ENCODE measurements around the gene LMO7. TPM values are rescaled to one million over a fixed set of nuclear protein-coding genes. Genes with fewer than 3 reads are reported as not detected.

LMO7 gene
- total RNA-seq, 1 donor from 2014 or later, result 102 TPM

GRCh38 chr13:75889427-75889826 is 253.3 kb downstream of the LMO7 start:
- DNase-seq (ENCODE audit: low read depth), result no peak

GRCh38 chr13:75895168-75895567 is 259.0 kb downstream of the LMO7 start:
- no peak for DNase-seq (ENCODE audit: low read depth)

GRCh38 chr13:75896271-75896670 is 260.1 kb downstream of the LMO7 start:
- DNase-seq (ENCODE audit: low read depth), result no peak

GRCh38 chr13:75897386-75897785 is 261.3 kb downstream of the LMO7 start:
- DNase-seq (ENCODE audit: low read depth), result no peak

GRCh38 chr13:75901501-75901900 is 265.4 kb downstream of the LMO7 start:
- no peak for DNase-seq (ENCODE audit: low read depth)

GRCh38 chr13:75902166-75903104 is 266.3 kb downstream of the LMO7 start:
- DNase-seq (ENCODE audit: low read depth), result no peak

DNA sequence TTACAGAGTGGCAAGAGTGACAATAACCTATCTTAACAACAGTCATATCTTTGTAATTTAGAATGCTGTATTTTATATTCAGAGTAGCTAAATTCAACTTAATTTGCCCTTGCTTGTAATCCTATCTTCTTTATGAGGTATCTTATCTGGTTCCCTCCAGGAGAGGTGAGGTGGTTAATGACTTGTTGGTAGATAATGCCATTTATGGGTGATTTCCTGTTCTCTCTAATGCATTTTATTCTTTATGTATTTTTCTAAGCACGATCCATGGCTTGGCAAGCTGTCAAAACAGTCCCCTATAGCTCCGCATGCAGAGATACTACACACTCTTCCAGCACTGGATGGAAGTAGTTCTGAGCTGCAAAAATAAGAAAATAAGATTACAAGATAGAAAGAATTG is 267.9 kb downstream of the LMO7 start:
- DNase-seq (ENCODE audit: low read depth), result no peak

GRCh38 chr13:75906315-75906714 is 270.2 kb downstream of the LMO7 start:
- no peak for DNase-seq (ENCODE audit: low read depth)

- no peak for DNase-seq (ENCODE audit: low read depth)
Measured at GRCh38 chr13:75907044-75907443, 270.9 kb downstream of the LMO7 start.

- DNase-seq (ENCODE audit: low read depth), result peak; percentile 7
Measured at GRCh38 chr13:75908141-75908540, 272.0 kb downstream of the LMO7 start.

Other genes starting within 250 kb of the LMO7 start
- 15.1 and 20.1 TPM in 2 replicates for gene TBC1D4, start 154.2 kb upstream of the LMO7 start, total RNA-seq
- 29.7 and 37.5 TPM in 2 replicates for gene COMMD6, start 98.5 kb upstream of the LMO7 start, total RNA-seq
- 66.5 and 126 TPM in 2 replicates for gene UCHL3, start 86.5 kb upstream of the LMO7 start, total RNA-seq

Data from renal cortical epithelial cell (primary cell).